ENCODE results near the gene MIXL1.
A peak's percentile ranks its signal among the peaks of the same experiment; 100 is the strongest.
"Not testable (repeated sequence)": the region's sequence is repeated elsewhere in the genome, so short reads cannot be mapped to it uniquely, and the experiment has no call there.

Gene MIXL1

DNA sequence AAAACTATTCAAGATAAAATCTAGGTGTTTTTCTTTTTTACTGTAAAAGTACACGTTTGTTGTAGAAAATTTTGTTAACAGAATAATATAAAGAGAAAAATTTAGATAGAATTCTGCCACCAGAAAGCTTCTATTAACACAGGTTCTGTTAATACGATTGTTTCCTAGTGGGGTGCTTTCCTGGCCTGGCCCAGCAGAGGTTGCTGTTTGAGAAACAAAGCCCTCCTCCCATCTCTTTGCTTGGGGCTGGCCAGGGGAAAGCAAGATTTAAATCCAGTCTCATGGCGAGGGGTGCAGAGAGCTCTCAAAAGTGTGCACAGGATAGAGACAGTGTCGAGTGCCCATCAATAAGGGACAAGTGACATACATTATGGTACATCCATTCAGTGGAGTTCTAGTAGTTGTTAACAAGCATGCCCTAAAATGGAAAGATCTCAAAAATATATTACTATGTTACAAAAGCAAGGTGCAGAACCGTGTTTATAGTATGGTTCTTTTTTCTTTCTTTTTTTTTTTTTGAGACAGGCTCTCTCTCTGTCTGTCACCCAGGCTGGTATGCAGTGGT is 22.4 kb upstream of the MIXL1 start:
- Histone ChIP-seq H3K9ac (ENCODE audit: low read length) (no peak overlapping the region), H3K4me2 (ENCODE audit: low read length) (no peak overlapping the region), H3F3A (ENCODE audit: insufficient read depth, low read length) (no peaks in the 10 kb centered on the region), H3K9me2 (ENCODE audit: low read depth, low read length) (no peaks in the 10 kb centered on the region), H3K4me3 (ENCODE audit: low read depth, low read length, poor library complexity, severe bottlenecking) (no peak overlapping the region), H3K9me3 (ENCODE audit: low read length) (no peaks in the 10 kb centered on the region), H4K20me1 (ENCODE audit: insufficient read depth, low read length) (no peaks in the 10 kb centered on the region), H3K27me3 (ENCODE audit: insufficient read depth, low read length) (no peaks in the 10 kb centered on the region), H3K36me3 (ENCODE audit: insufficient read depth, low read length) (no peaks in the 10 kb centered on the region), H3K27ac (ENCODE audit: low read depth, low read length, poor library complexity, severe bottlenecking) (no peak overlapping the region), H2AFZ (ENCODE audit: low read length) (no peak overlapping the region), H3K79me2 (ENCODE audit: insufficient read depth, low read length) (no peaks in the 10 kb centered on the region), H3K4me1 (ENCODE audit: insufficient read depth, low read length, severe bottlenecking) (peaks cover 20% of the 10 kb centered on the region)
- no peak for TF ChIP-seq EZH2 (IDR thresholded peaks at IDR 0.05; ENCODE audit: borderline replicate concordance, low read length)
- TF ChIP-seq CTCF (IDR thresholded peaks at IDR 0.05; ENCODE audit: low read length): peak; percentile 56

- no peaks in the 10 kb centered on the region for H3K79me2 ChIP-seq (ENCODE audit: insufficient read depth, low read length)
- no peak overlapping the region for H3K4me3 ChIP-seq (ENCODE audit: low read depth, low read length, poor library complexity, severe bottlenecking)
- no peak overlapping the region for H3K27ac ChIP-seq (ENCODE audit: low read depth, low read length, poor library complexity, severe bottlenecking)
- no peak overlapping the region for H2AFZ ChIP-seq (ENCODE audit: low read length)
- H3F3A ChIP-seq (ENCODE audit: insufficient read depth, low read length): no peaks in the 10 kb centered on the region
- no peaks in the 10 kb centered on the region for H3K36me3 ChIP-seq (ENCODE audit: insufficient read depth, low read length)
- no peak for TF ChIP-seq EZH2 (IDR thresholded peaks at IDR 0.05; ENCODE audit: borderline replicate concordance, low read length)
- no peak for TF ChIP-seq CTCF (IDR thresholded peaks at IDR 0.05; ENCODE audit: low read length)
- no peak overlapping the region for H3K9ac ChIP-seq (ENCODE audit: low read length)
- H3K9me2 ChIP-seq (ENCODE audit: low read depth, low read length): no peaks in the 10 kb centered on the region
- H3K4me2 ChIP-seq (ENCODE audit: low read length): no peak overlapping the region
- no peaks in the 10 kb centered on the region for H3K9me3 ChIP-seq (ENCODE audit: low read length)
- peaks cover 16% of the 10 kb centered on the region for H3K4me1 ChIP-seq (ENCODE audit: insufficient read depth, low read length, severe bottlenecking)
- peaks cover 4% of the 10 kb centered on the region; the same call in 1 of the 2 replicates for H3K27me3 ChIP-seq (ENCODE audit: insufficient read depth, low read length)
- H4K20me1 ChIP-seq (ENCODE audit: insufficient read depth, low read length): no peaks in the 10 kb centered on the region
These were observed 21.2 kb upstream of the MIXL1 start for GRCh38 chr1:226202246-226202645.

GRCh38 chr1:226202666-226203065 is 20.8 kb upstream of the MIXL1 start:
- not testable (repeated sequence) for H3K9me3 ChIP-seq (ENCODE audit: low read length); H4K20me1 ChIP-seq (ENCODE audit: insufficient read depth, low read length); H3K9ac ChIP-seq (ENCODE audit: low read length); H3K36me3 ChIP-seq (ENCODE audit: insufficient read depth, low read length); H3K27ac ChIP-seq (ENCODE audit: low read depth, low read length, poor library complexity, severe bottlenecking); H3K9me2 ChIP-seq (ENCODE audit: low read depth, low read length); H3K79me2 ChIP-seq (ENCODE audit: insufficient read depth, low read length); H2AFZ ChIP-seq (ENCODE audit: low read length); H3K4me2 ChIP-seq (ENCODE audit: low read length); H3F3A ChIP-seq (ENCODE audit: insufficient read depth, low read length); H3K4me3 ChIP-seq (ENCODE audit: low read depth, low read length, poor library complexity, severe bottlenecking); H3K27me3 ChIP-seq (ENCODE audit: insufficient read depth, low read length)
- peaks cover 16% of the 10 kb centered on the region for H3K4me1 ChIP-seq (ENCODE audit: insufficient read depth, low read length, severe bottlenecking)

DNA sequence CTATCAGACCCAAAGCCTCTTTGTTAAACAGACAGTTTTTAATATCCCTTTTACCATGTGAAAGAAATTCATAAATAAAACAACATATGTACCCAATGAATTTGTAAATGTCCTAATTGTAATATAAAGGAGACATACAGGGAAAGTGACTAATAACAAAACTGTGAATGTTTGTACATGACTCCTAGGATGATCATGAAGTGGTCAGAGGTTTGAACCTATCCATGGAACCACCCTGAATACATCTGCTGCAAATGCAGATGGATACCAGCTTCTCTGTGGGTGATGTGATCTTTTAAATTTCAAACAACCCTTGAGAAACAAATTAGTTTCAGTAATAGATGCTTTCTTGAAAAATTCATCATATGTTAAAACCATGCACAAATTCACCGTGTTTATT is 20.2 kb upstream of the MIXL1 start:
- TF ChIP-seq EZH2 (IDR thresholded peaks at IDR 0.05; ENCODE audit: borderline replicate concordance, low read length): no peak
- TF ChIP-seq CTCF (IDR thresholded peaks at IDR 0.05; ENCODE audit: low read length): no peak
- Histone ChIP-seq H3K9ac (ENCODE audit: low read length) (no peak overlapping the region), H3K27ac (ENCODE audit: low read depth, low read length, poor library complexity, severe bottlenecking) (no peak overlapping the region), H3K27me3 (ENCODE audit: insufficient read depth, low read length) (peaks cover 4% of the 10 kb centered on the region; the same call in 1 of the 2 replicates), H3K4me3 (ENCODE audit: low read depth, low read length, poor library complexity, severe bottlenecking) (no peak overlapping the region), H4K20me1 (ENCODE audit: insufficient read depth, low read length) (no peaks in the 10 kb centered on the region), H3K79me2 (ENCODE audit: insufficient read depth, low read length) (no peaks in the 10 kb centered on the region), H3K36me3 (ENCODE audit: insufficient read depth, low read length) (no peaks in the 10 kb centered on the region), H3K9me2 (ENCODE audit: low read depth, low read length) (no peaks in the 10 kb centered on the region), H3K4me2 (ENCODE audit: low read length) (no peak overlapping the region), H3K4me1 (ENCODE audit: insufficient read depth, low read length, severe bottlenecking) (peaks cover 16% of the 10 kb centered on the region), H2AFZ (ENCODE audit: low read length) (peak overlapping the region; percentile 53; the same call in 1 of the 2 replicates), H3F3A (ENCODE audit: insufficient read depth, low read length) (no peaks in the 10 kb centered on the region), H3K9me3 (ENCODE audit: low read length) (no peaks in the 10 kb centered on the region)
